ENCODE measurements around the gene WDR82.

- TF ChIP-seq, protein P1, sequence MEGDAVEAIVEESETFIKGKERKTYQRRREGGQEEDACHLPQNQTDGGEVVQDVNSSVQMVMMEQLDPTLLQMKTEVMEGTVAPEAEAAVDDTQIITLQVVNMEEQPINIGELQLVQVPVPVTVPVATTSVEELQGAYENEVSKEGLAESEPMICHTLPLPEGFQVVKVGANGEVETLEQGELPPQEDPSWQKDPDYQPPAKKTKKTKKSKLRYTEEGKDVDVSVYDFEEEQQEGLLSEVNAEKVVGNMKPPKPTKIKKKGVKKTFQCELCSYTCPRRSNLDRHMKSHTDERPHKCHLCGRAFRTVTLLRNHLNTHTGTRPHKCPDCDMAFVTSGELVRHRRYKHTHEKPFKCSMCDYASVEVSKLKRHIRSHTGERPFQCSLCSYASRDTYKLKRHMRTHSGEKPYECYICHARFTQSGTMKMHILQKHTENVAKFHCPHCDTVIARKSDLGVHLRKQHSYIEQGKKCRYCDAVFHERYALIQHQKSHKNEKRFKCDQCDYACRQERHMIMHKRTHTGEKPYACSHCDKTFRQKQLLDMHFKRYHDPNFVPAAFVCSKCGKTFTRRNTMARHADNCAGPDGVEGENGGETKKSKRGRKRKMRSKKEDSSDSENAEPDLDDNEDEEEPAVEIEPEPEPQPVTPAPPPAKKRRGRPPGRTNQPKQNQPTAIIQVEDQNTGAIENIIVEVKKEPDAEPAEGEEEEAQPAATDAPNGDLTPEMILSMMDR (IDR thresholded peaks at IDR 0.05), result no peak
- TF ChIP-seq POLR2A (IDR thresholded peaks at IDR 0.05), result no peak
Observed at GRCh38 chr3:52310861-52311575, 32.6 kb upstream of the WDR82 start.
